H9 (cell line): Measurements from ENCODE around the gene TXLNB. TPM values are rescaled to one million over a fixed set of nuclear protein-coding genes. Genes with fewer than 3 reads are reported as not detected.

Source experiments
- DNase-seq: peaks from one replicate; pipeline ENCODE4 v3.0.0-alpha.2; 2017
- H2AFZ ChIP-seq: one replicate; pipeline ENCODE4 v1.6.1; 2013; ENCODE audit warnings: mild to moderate bottlenecking, low read length, control low read depth, moderate library complexity
- H2AK5ac ChIP-seq: 2 replicates; pipeline ENCODE4 v1.6.1; 2013; ENCODE audit warnings: low read length, control low read depth, mixed read lengths; ENCODE audit not compliant: insufficient read length
- H2BK120ac ChIP-seq: one replicate; pipeline ENCODE4 v1.6.1; 2013; ENCODE audit warnings: low read depth, mild to moderate bottlenecking, low read length, control low read depth, inconsistent platforms; ENCODE audit not compliant: poor library complexity, severe bottlenecking
- H2BK12ac ChIP-seq: 2 replicates; pipeline ENCODE4 v1.6.1; 2013; ENCODE audit warnings: low read length, control low read depth, mixed read lengths, low read depth; ENCODE audit not compliant: insufficient read length
- H2BK15ac ChIP-seq: 2 replicates; pipeline ENCODE4 v1.6.1; 2013; ENCODE audit warnings: low read depth, low read length, control low read depth
- H2BK20ac ChIP-seq: one replicate; pipeline ENCODE4 v1.6.1; 2013; ENCODE audit warnings: low read depth, mild to moderate bottlenecking, low read length, control low read depth, inconsistent platforms; ENCODE audit not compliant: poor library complexity, severe bottlenecking
- H2BK5ac ChIP-seq: 2 replicates; pipeline ENCODE4 v1.6.1; 2013; ENCODE audit warnings: low read length, control low read depth, mixed read lengths; ENCODE audit not compliant: insufficient read length
- H3K14ac ChIP-seq: 2 replicates; pipeline ENCODE4 v1.6.1; 2013; ENCODE audit warnings: low read length, control low read depth; ENCODE audit not compliant: insufficient read depth
- H3K18ac ChIP-seq: 2 replicates; pipeline ENCODE4 v1.6.1; 2013; ENCODE audit warnings: low read depth, mild to moderate bottlenecking, mixed read lengths, low read length, control low read depth; ENCODE audit not compliant: insufficient read length
- H3K23ac ChIP-seq: 2 replicates; pipeline ENCODE4 v1.6.1; 2013; ENCODE audit warnings: low read length, control low read depth, mixed read lengths, low read depth; ENCODE audit not compliant: insufficient read length
- H3K23me2 ChIP-seq: 2 replicates; pipeline ENCODE4 v1.6.1; 2013; ENCODE audit warnings: low read depth, mild to moderate bottlenecking, mixed read lengths, low read length, control low read depth; ENCODE audit not compliant: insufficient read length, poor library complexity, severe bottlenecking
- H3K27ac ChIP-seq: 2 replicates; pipeline ENCODE4 v1.5.1; 2013; ENCODE audit warnings: low read length, control low read depth, mixed read lengths, low read depth; ENCODE audit not compliant: insufficient read length
- H3K27me3 ChIP-seq: 2 replicates; pipeline ENCODE4 v1.6.1; 2013; ENCODE audit warnings: low read length, control low read depth, inconsistent platforms; ENCODE audit not compliant: insufficient read depth
- H3K4ac ChIP-seq: 2 replicates; pipeline ENCODE4 v1.6.1; 2013; ENCODE audit warnings: low read depth, mild to moderate bottlenecking, control low read depth, inconsistent platforms, low read length, moderate library complexity
- H3K4me1 ChIP-seq: 2 replicates; pipeline ENCODE4 v1.6.1; 2013; ENCODE audit warnings: low read length, control low read depth, inconsistent platforms; ENCODE audit not compliant: insufficient read depth
- H3K4me2 ChIP-seq: 2 replicates; pipeline ENCODE4 v1.6.1; 2013; ENCODE audit warnings: low read length, control low read depth, mixed read lengths; ENCODE audit not compliant: insufficient read length, insufficient read depth
- H3K56ac ChIP-seq: 2 replicates; pipeline ENCODE4 v1.6.1; 2013; ENCODE audit warnings: low read depth, mild to moderate bottlenecking, mixed read lengths, low read length, control low read depth; ENCODE audit not compliant: insufficient read length
- H3K79me1 ChIP-seq: 2 replicates; pipeline ENCODE4 v1.6.1; 2013; ENCODE audit warnings: low read depth, mild to moderate bottlenecking, moderate library complexity, low read length, control low read depth, inconsistent platforms; ENCODE audit not compliant: insufficient read depth, poor library complexity, severe bottlenecking
- H3K79me2 ChIP-seq: 2 replicates; pipeline ENCODE4 v1.6.1; 2013; ENCODE audit warnings: low read length, control low read depth, inconsistent platforms; ENCODE audit not compliant: insufficient read depth
- H3K9ac ChIP-seq: 2 replicates; pipeline ENCODE4 v1.6.1; 2013; ENCODE audit warnings: low read length, control low read depth, mixed read lengths; ENCODE audit not compliant: insufficient read length; ENCODE audit errors: extremely low read depth
- H3K9me3 ChIP-seq: one replicate; pipeline ENCODE4 v1.6.1; 2013; ENCODE audit warnings: low read depth, low read length, inconsistent platforms; ENCODE audit not compliant: control insufficient read depth
- H3T11ph ChIP-seq: one replicate; pipeline ENCODE4 v1.6.1; 2013; ENCODE audit warnings: mild to moderate bottlenecking, low read length, control low read depth, inconsistent platforms
- H4K20me1 ChIP-seq: one replicate; pipeline ENCODE4 v1.6.1; 2013; ENCODE audit not compliant: control insufficient read depth, insufficient read length, insufficient read depth
- H4K5ac ChIP-seq: 2 replicates; pipeline ENCODE4 v1.6.1; 2013; ENCODE audit warnings: low read depth, mild to moderate bottlenecking, mixed read lengths, low read length, control low read depth; ENCODE audit not compliant: insufficient read length
- H4K8ac ChIP-seq: replicated peaks from 2 replicates; pipeline ENCODE4 v1.6.1; 2013; ENCODE audit warnings: low read length, control low read depth, mixed read lengths, low read depth; ENCODE audit not compliant: insufficient read length
- H4K91ac ChIP-seq: 2 replicates; pipeline ENCODE4 v1.6.1; 2013; ENCODE audit warnings: low read depth, mild to moderate bottlenecking, moderate library complexity, mixed read lengths, low read length, control low read depth; ENCODE audit not compliant: insufficient read length
- H3K27ac Mint-ChIP-seq, 3 experiments: 2 replicates in 2 of 3; 3 replicates in 1 of 3; pipeline ENCODE4 v1.8.0; 2020 to 2021; ENCODE audit warnings: mixed read lengths in 3 of 3, mild to moderate bottlenecking in 1 of 3, moderate library complexity in 1 of 3
- H3K27me3 Mint-ChIP-seq: 2 replicates; pipeline ENCODE4 v1.8.0; 2021; ENCODE audit warnings: low read depth, mild to moderate bottlenecking, moderate library complexity, mixed read lengths
- H3K36me3 Mint-ChIP-seq, 3 experiments: 2 replicates in 2 of 3; 3 replicates in 1 of 3; pipeline ENCODE4 v1.8.0; 2020 to 2021; ENCODE audit warnings: low read depth in 3 of 3, mixed read lengths in 3 of 3; ENCODE audit not compliant: insufficient read depth in 1 of 3
- H3K4me1 Mint-ChIP-seq, 2 experiments: 2 replicates each; pipeline ENCODE4 v1.8.0; 2020; ENCODE audit warnings: mixed read lengths in 2 of 2
- H3K4me3 Mint-ChIP-seq, 2 experiments: 2 replicates in 1 of 2; 3 replicates in 1 of 2; pipeline ENCODE4 v1.8.0; 2020 to 2021; ENCODE audit warnings: mild to moderate bottlenecking in 2 of 2, mixed read lengths in 2 of 2, moderate library complexity in 1 of 2
- H3K9me3 Mint-ChIP-seq, 2 experiments: 2 replicates in 1 of 2; 3 replicates in 1 of 2; pipeline ENCODE4 v1.8.0; 2020; ENCODE audit warnings: mild to moderate bottlenecking in 2 of 2, mixed read lengths in 2 of 2, moderate library complexity in 1 of 2
- WGBS: extraction: QIAGEN DNeasy Blood & Tissue Kit; methylation state at CpG from one replicate; pipeline ENCODE4 v1.1.7; 2013; ENCODE audit warnings: missing lambda C conversion rate, low lambda C conversion rate, mixed read lengths; ENCODE audit not compliant: insufficient read length; ENCODE audit errors: extremely low coverage; 5-methylcytosine and 5-hydroxymethylcytosine counted together
- total RNA-seq: library from RNA; stranded (reverse); gene quantifications from 2 replicates; pipeline ENCODE4 v1.2.1, GENCODE V29; 2021
- TF ChIP-seq, protein P1 (sequence below): fragments of 200-600 bp; sonication (generic); conservative IDR thresholded peaks from 3 replicates; pipeline ENCODE4 v1.8.0; 2021; ENCODE audit warnings: antibody characterized with exemption, mild to moderate bottlenecking

The TXLNB gene
- total RNA-seq, 1 experiment from 2014 or later = 0.04 TPM

DNA sequence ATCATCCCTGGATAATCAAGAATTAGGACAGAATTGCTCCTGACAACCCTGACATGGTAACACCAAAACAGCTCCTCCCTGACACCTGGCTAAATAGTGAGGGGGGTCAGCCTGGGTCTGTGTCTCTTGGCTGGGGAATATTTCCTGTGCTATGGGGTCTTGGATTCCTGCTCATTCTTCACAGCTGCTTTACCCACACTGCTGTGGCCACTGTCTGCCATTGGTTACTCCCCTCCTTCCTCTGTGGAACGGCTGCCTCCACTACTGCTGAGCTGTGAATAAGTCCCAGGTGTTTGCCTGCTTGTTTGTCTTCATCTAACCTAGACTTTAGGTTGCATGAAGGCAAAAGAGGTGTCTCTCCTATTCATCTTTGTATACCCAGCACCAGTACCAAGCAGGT is 33.9 kb upstream of the TXLNB start:
- Histone ChIP-seq H4K8ac (no peak overlapping the region), H3T11ph (no peak overlapping the region), H2BK12ac (no peak overlapping the region), H2AK5ac (no peak overlapping the region), H3K27me3 (no peaks in the 10 kb centered on the region), H3K56ac (no peak overlapping the region), H3K4me1 (peaks cover 3% of the 10 kb centered on the region; the same call in 1 of the 2 replicates), H3K23ac (no peak overlapping the region), H4K91ac (no peak overlapping the region), H2AFZ (no peak overlapping the region), H4K20me1 (no peaks in the 10 kb centered on the region), H3K23me2 (no peaks in the 10 kb centered on the region), H3K9ac (no peak overlapping the region), H3K79me2 (no peaks in the 10 kb centered on the region), H3K79me1 (no peaks in the 10 kb centered on the region), H2BK15ac (no peak overlapping the region), H2BK20ac (no peak overlapping the region), H3K18ac (peak overlapping the region; percentile 21), H4K5ac (no peak overlapping the region), H2BK5ac (no peak overlapping the region), H3K4me2 (no peak overlapping the region), H3K9me3 (no peaks in the 10 kb centered on the region), H2BK120ac (no peak overlapping the region), H3K27ac (no peak overlapping the region), H3K14ac (no peak overlapping the region), H3K4ac (no peak overlapping the region)
- DNase-seq = no peak
- H3K4me3 Mint-ChIP-seq = no peak overlapping the region
- WGBS = no CpG with 5 or more reads among the region's 1 CpG
- H3K36me3 Mint-ChIP-seq = peaks cover 0 to 4% (median 2%) of the 10 kb centered on the region in 3 experiments; a peak in 5 of 7 replicates
- peaks cover 6 to 9% of the 10 kb centered on the region in 2 experiments for H3K4me1 Mint-ChIP-seq
- no peaks in the 10 kb centered on the region for H3K27me3 Mint-ChIP-seq
- H3K27ac Mint-ChIP-seq = peak overlapping the region in 1 of 3 experiments; percentile 4; a peak in 2 of 7 replicates
- peaks cover 0 to 5% of the 10 kb centered on the region in 2 experiments; a peak in 1 of 5 replicates for H3K9me3 Mint-ChIP-seq
- TF ChIP-seq, protein P1, sequence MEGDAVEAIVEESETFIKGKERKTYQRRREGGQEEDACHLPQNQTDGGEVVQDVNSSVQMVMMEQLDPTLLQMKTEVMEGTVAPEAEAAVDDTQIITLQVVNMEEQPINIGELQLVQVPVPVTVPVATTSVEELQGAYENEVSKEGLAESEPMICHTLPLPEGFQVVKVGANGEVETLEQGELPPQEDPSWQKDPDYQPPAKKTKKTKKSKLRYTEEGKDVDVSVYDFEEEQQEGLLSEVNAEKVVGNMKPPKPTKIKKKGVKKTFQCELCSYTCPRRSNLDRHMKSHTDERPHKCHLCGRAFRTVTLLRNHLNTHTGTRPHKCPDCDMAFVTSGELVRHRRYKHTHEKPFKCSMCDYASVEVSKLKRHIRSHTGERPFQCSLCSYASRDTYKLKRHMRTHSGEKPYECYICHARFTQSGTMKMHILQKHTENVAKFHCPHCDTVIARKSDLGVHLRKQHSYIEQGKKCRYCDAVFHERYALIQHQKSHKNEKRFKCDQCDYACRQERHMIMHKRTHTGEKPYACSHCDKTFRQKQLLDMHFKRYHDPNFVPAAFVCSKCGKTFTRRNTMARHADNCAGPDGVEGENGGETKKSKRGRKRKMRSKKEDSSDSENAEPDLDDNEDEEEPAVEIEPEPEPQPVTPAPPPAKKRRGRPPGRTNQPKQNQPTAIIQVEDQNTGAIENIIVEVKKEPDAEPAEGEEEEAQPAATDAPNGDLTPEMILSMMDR = no peak
